Liver (tissue), 9 donors: Measurements from ENCODE around the gene CAMKK1. TPM values are rescaled to one million over a fixed set of nuclear protein-coding genes. Genes with fewer than 3 reads are reported as not detected.

Source experiments
- DNase-seq: peaks from one replicate; pipeline ENCODE4 v3.0.0-alpha.2; 2017; ENCODE audit warnings: low spot score
- H3K27ac ChIP-seq, 2 donors: one replicate each; pipeline ENCODE4 v1.7.0; 2013; ENCODE audit warnings: inconsistent platforms in 2 of 2, low read length in 2 of 2, control low read depth in 1 of 2, low read depth in 1 of 2, mild to moderate bottlenecking in 1 of 2
- H3K27me3 ChIP-seq, 4 donors: one replicate each; pipeline versions ENCODE4 v1.6.1 to v1.7.0; 2013; ENCODE audit warnings: low read length in 3 of 4, inconsistent platforms in 1 of 4, mild to moderate bottlenecking in 1 of 4, moderate library complexity in 1 of 4; ENCODE audit not compliant: control insufficient read depth in 4 of 4, insufficient read depth in 4 of 4
- H3K36me3 ChIP-seq, 4 donors: one replicate each; pipeline versions ENCODE4 v1.6.1 to v1.7.0; 2013; ENCODE audit warnings: low read length in 3 of 4, mild to moderate bottlenecking in 3 of 4, low read depth in 1 of 4, moderate library complexity in 1 of 4; ENCODE audit not compliant: control insufficient read depth in 4 of 4, insufficient read depth in 3 of 4
- H3K4me1 ChIP-seq, 4 donors: one replicate each; pipeline versions ENCODE4 v1.6.1 to v1.7.0; 2013; ENCODE audit warnings: low read length in 3 of 4, mild to moderate bottlenecking in 3 of 4, moderate library complexity in 1 of 4; ENCODE audit not compliant: control insufficient read depth in 4 of 4, insufficient read depth in 4 of 4
- H3K4me3 ChIP-seq, 3 donors: one replicate each; pipeline versions ENCODE4 v1.6.1 to v1.7.0; 2013; ENCODE audit warnings: low read length in 3 of 3, control low read depth in 1 of 3, low read depth in 1 of 3, mild to moderate bottlenecking in 1 of 3
- H3K9ac ChIP-seq, 2 donors: one replicate each; pipeline ENCODE4 v1.7.0; 2013; ENCODE audit warnings: low read length in 2 of 2, mild to moderate bottlenecking in 2 of 2, moderate library complexity in 2 of 2, control low read depth in 1 of 2, low read depth in 1 of 2
- H3K9me3 ChIP-seq, 4 donors: one replicate each; pipeline versions ENCODE4 v1.6.1 to v1.7.0; 2013; ENCODE audit warnings: low read length in 3 of 4; ENCODE audit not compliant: control insufficient read depth in 4 of 4
- EGR1 ChIP-seq, 2 donors: IDR thresholded peaks; 2 replicates each; pipeline ENCODE4 v1.6.1; 2016 to 2018; ENCODE audit warnings: antibody characterized with exemption in 2 of 2, low read depth in 2 of 2
- FOXA1 ChIP-seq: IDR thresholded peaks from 2 replicates; pipeline ENCODE4 v1.6.1; 2016; ENCODE audit warnings: antibody characterized with exemption
- FOXA2 ChIP-seq: IDR thresholded peaks from 2 replicates; pipeline ENCODE4 v1.6.1; 2016; ENCODE audit warnings: antibody characterized with exemption
- GABPA ChIP-seq, 2 donors: IDR thresholded peaks in 1 of 2; conservative IDR thresholded peaks in 1 of 2; 2 replicates each; pipeline ENCODE4 v1.6.1; 2016; ENCODE audit warnings: antibody characterized with exemption in 2 of 2, mild to moderate bottlenecking in 1 of 2, moderate library complexity in 1 of 2
- HNF4A ChIP-seq, 2 donors: conservative IDR thresholded peaks; 2 replicates each; pipeline ENCODE4 v1.6.1; 2016; ENCODE audit warnings: antibody characterized with exemption in 2 of 2, mild to moderate bottlenecking in 2 of 2
- HNF4G ChIP-seq: IDR thresholded peaks from 2 replicates; pipeline ENCODE4 v1.6.1; 2016; ENCODE audit warnings: antibody characterized with exemption
- JUND ChIP-seq, 2 donors: IDR thresholded peaks; 2 replicates each; pipeline ENCODE4 v1.6.1; 2016; ENCODE audit warnings: antibody characterized with exemption in 2 of 2
- NR2F2 ChIP-seq: IDR thresholded peaks from 2 replicates; pipeline ENCODE4 v1.6.1; 2016; ENCODE audit warnings: antibody characterized with exemption
- RAD21 ChIP-seq, 2 donors: IDR thresholded peaks; 2 replicates each; pipeline ENCODE4 v1.6.1; 2016; ENCODE audit warnings: antibody characterized with exemption in 2 of 2, mild to moderate bottlenecking in 2 of 2
- RXRA ChIP-seq, 2 donors: IDR thresholded peaks; 2 replicates each; pipeline ENCODE4 v1.6.1; 2017 to 2018; ENCODE audit warnings: antibody characterized with exemption in 2 of 2, mild to moderate bottlenecking in 1 of 2
- SP1 ChIP-seq: IDR thresholded peaks from 2 replicates; pipeline ENCODE4 v1.6.1; 2018; ENCODE audit warnings: antibody characterized with exemption, mild to moderate bottlenecking
- TAF1 ChIP-seq: conservative IDR thresholded peaks from 2 replicates; pipeline ENCODE4 v1.6.1; 2016; ENCODE audit warnings: antibody characterized with exemption, mild to moderate bottlenecking
- YY1 ChIP-seq: IDR thresholded peaks from 2 replicates; pipeline ENCODE4 v1.6.1; 2016; ENCODE audit warnings: antibody characterized with exemption, mild to moderate bottlenecking
- WGBS: extraction: QIAGEN DNeasy Blood & Tissue Kit; methylation state at CpG from one replicate; pipeline ENCODE4 v1.1.7; 2013; 5-methylcytosine and 5-hydroxymethylcytosine counted together
- polyA plus RNA-seq, 2 donors: library from polyadenylated mRNA; stranded (reverse) in 1 of 2; unstranded in 1 of 2; fragments of 200-250 nt in 1 of 2; fragments of >200 nt in 1 of 2; fragmentation: Nextera tagmentation in 1 of 2; extraction: Ambion mirVana in 1 of 2; gene quantifications; one replicate each; pipeline versions ENCODE4 v1.2.1 to v1.2.3, GENCODE V29; 2013 to 2015
- total RNA-seq, 2 donors: library from RNA; depleted of rRNA; stranded (reverse); fragments of >200 nt; gene quantifications; one replicate each; pipeline ENCODE4 v1.2.3, GENCODE V29; 2014
- TF ChIP-seq, protein P1 (sequence below): fragments of 150-350 bp; IDR thresholded peaks from 2 replicates; pipeline ENCODE4 v1.5.1; 2017; ENCODE audit warnings: improper control_type of control experiment, low read depth, low read length; ENCODE audit not compliant: missing input control
- TF ChIP-seq, protein P2 (sequence below): IDR thresholded peaks from 2 replicates; pipeline ENCODE4 v1.6.1; 2016; ENCODE audit warnings: antibody characterized with exemption
- TF ChIP-seq, protein P3 (sequence below): IDR thresholded peaks from 2 replicates; pipeline ENCODE4 v1.6.1; 2016; ENCODE audit warnings: antibody characterized with exemption
- TF ChIP-seq, protein P4 (sequence below): IDR thresholded peaks from 2 replicates; pipeline ENCODE4 v1.6.1; 2016; ENCODE audit warnings: antibody characterized with exemption
- TF ChIP-seq, protein P5 (sequence below): IDR thresholded peaks from 2 replicates; pipeline ENCODE4 v1.6.1; 2016; ENCODE audit warnings: antibody characterized with exemption, mild to moderate bottlenecking
- donor health status: healthy.
- donor health status: healthy.
- donor health status: healthy.
- donor health status: healthy.
- donor health status: healthy.

Gene CAMKK1
- total and polyA plus RNA-seq, 4 donors: 0.24 to 0.67 (median 0.50) TPM

DNA sequence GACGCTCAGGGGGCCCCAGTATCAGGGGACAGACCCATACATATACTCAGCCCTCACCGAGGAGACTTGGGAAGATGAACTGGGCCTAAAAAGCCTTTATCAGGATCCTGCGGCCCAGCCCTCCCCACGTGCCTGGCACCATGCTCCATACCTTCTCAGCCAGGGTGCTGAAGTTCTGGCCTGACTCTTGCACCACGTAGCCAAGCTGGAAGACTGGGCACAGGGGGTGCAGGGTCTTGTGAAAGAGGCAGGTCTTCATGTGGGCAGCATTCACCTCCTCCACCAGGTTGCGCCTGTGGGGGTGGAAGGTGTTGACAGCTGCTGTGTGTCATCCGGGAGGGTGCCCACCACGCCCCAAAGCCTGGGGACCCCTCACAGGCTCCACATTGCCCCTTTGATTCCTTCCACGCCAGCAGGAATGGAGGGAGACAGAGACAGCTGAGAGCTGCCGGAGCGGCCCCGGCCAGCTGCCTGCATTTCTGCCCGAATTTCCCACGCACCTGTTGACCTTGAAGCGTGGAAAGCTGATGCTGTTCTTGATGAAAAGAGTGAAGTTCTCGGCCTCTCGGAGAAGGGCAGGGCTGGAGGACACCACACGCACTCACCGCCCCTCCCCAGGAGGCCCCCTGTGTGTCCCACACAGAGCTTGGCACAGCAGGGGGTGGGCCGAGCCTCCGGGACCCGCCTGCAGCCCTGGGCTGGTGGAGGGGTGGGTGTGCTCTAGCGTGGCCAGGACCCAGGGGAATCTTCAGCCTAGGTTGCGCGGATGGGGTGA lies 10.4 kb upstream of the CAMKK1 start:
- TF ChIP-seq YY1 (no peak), RXRA (IDR thresholded peaks at IDR 0.05) (no peak), NR2F2 (no peak), SP1 (no peak), FOXA2 (no peak), RAD21 (IDR thresholded peaks at IDR 0.05) (no peak), JUND (IDR thresholded peaks at IDR 0.05) (no peak), HNF4G (no peak), HNF4A (conservative IDR thresholded peaks at IDR 0.05) (no peak), TAF1 (no peak), FOXA1 (no peak), GABPA (IDR thresholded peaks at IDR 0.05 in 1 of 2, conservative IDR thresholded peaks at IDR 0.05 in 1 of 2) (no peak), EGR1 (IDR thresholded peaks at IDR 0.05; ENCODE audit: low read depth in 2 of 2) (no peak)
- TF ChIP-seq, protein P1, sequence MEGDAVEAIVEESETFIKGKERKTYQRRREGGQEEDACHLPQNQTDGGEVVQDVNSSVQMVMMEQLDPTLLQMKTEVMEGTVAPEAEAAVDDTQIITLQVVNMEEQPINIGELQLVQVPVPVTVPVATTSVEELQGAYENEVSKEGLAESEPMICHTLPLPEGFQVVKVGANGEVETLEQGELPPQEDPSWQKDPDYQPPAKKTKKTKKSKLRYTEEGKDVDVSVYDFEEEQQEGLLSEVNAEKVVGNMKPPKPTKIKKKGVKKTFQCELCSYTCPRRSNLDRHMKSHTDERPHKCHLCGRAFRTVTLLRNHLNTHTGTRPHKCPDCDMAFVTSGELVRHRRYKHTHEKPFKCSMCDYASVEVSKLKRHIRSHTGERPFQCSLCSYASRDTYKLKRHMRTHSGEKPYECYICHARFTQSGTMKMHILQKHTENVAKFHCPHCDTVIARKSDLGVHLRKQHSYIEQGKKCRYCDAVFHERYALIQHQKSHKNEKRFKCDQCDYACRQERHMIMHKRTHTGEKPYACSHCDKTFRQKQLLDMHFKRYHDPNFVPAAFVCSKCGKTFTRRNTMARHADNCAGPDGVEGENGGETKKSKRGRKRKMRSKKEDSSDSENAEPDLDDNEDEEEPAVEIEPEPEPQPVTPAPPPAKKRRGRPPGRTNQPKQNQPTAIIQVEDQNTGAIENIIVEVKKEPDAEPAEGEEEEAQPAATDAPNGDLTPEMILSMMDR: no peak
- TF ChIP-seq, protein P2, sequence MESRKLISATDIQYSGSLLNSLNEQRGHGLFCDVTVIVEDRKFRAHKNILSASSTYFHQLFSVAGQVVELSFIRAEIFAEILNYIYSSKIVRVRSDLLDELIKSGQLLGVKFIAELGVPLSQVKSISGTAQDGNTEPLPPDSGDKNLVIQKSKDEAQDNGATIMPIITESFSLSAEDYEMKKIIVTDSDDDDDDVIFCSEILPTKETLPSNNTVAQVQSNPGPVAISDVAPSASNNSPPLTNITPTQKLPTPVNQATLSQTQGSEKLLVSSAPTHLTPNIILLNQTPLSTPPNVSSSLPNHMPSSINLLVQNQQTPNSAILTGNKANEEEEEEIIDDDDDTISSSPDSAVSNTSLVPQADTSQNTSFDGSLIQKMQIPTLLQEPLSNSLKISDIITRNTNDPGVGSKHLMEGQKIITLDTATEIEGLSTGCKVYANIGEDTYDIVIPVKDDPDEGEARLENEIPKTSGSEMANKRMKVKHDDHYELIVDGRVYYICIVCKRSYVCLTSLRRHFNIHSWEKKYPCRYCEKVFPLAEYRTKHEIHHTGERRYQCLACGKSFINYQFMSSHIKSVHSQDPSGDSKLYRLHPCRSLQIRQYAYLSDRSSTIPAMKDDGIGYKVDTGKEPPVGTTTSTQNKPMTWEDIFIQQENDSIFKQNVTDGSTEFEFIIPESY: no peak
- TF ChIP-seq, protein P3, sequence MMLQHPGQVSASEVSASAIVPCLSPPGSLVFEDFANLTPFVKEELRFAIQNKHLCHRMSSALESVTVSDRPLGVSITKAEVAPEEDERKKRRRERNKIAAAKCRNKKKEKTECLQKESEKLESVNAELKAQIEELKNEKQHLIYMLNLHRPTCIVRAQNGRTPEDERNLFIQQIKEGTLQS: no peak
- TF ChIP-seq, protein P4, sequence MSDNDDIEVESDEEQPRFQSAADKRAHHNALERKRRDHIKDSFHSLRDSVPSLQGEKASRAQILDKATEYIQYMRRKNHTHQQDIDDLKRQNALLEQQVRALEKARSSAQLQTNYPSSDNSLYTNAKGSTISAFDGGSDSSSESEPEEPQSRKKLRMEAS: no peak
- TF ChIP-seq, protein P5, sequence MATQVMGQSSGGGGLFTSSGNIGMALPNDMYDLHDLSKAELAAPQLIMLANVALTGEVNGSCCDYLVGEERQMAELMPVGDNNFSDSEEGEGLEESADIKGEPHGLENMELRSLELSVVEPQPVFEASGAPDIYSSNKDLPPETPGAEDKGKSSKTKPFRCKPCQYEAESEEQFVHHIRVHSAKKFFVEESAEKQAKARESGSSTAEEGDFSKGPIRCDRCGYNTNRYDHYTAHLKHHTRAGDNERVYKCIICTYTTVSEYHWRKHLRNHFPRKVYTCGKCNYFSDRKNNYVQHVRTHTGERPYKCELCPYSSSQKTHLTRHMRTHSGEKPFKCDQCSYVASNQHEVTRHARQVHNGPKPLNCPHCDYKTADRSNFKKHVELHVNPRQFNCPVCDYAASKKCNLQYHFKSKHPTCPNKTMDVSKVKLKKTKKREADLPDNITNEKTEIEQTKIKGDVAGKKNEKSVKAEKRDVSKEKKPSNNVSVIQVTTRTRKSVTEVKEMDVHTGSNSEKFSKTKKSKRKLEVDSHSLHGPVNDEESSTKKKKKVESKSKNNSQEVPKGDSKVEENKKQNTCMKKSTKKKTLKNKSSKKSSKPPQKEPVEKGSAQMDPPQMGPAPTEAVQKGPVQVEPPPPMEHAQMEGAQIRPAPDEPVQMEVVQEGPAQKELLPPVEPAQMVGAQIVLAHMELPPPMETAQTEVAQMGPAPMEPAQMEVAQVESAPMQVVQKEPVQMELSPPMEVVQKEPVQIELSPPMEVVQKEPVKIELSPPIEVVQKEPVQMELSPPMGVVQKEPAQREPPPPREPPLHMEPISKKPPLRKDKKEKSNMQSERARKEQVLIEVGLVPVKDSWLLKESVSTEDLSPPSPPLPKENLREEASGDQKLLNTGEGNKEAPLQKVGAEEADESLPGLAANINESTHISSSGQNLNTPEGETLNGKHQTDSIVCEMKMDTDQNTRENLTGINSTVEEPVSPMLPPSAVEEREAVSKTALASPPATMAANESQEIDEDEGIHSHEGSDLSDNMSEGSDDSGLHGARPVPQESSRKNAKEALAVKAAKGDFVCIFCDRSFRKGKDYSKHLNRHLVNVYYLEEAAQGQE: no peak
- 74% methylated on average over 25 of the region's 25 CpGs for WGBS
- no peaks in the 10 kb centered on the region for H3K36me3 ChIP-seq
- H3K9me3 ChIP-seq: no peaks in the 10 kb centered on the region
- no peak overlapping the region for H3K4me3 ChIP-seq
- H3K27me3 ChIP-seq: no peaks in the 10 kb centered on the region
- H3K9ac ChIP-seq: no peak overlapping the region
- no peak overlapping the region for H3K27ac ChIP-seq
- H3K4me1 ChIP-seq: no peaks in the 10 kb centered on the region
- DNase-seq: no peak
